MCF 10A (cell line): ENCODE results near the gene NEK5. TPM values are rescaled to one million over a fixed set of nuclear protein-coding genes. Genes with fewer than 3 reads are reported as not detected.

ENCODE experiments used
- BruUV-seq: library from RNA; stranded (reverse); fragments of 400-500 nt; replicated peaks from 2 replicates; lab custom pipeline; 2021; lab: Mats Ljungman, UMichigan
- CTCF ChIA-PET: fragments of 300-600 bp; sonication (Branson Sonifier 250); formaldehyde crosslinking; extraction: SDS; loops from one replicate; lab custom pipeline; 2021; ENCODE audit warnings: antibody characterized with exemption, inconsistent platforms; lab: Yijun Ruan, JAX
- POLR2A ChIA-PET: fragments of 300-600, 350-650 bp; sonication (Branson Sonifier 250); formaldehyde crosslinking; extraction: SDS; loops from one replicate; lab custom pipeline; 2020; ENCODE audit warnings: antibody characterized with exemption, inconsistent platforms; lab: Yijun Ruan, JAX
- DNase-seq: peaks from one replicate; pipeline ENCODE4 v3.0.0-alpha.2; 2018; ENCODE audit not compliant: unreplicated experiment
- H3K27ac Mint-ChIP-seq: one replicate; pipeline ENCODE4 v1.8.0; 2022; ENCODE audit warnings: mild to moderate bottlenecking, low read depth, mixed read lengths; ENCODE audit not compliant: unreplicated experiment
- H3K27me3 Mint-ChIP-seq: one replicate; pipeline ENCODE4 v1.8.0; 2022; ENCODE audit warnings: mixed read lengths; ENCODE audit not compliant: insufficient read depth, unreplicated experiment
- H3K36me3 Mint-ChIP-seq: one replicate; pipeline ENCODE4 v1.8.0; 2022; ENCODE audit warnings: mild to moderate bottlenecking, moderate library complexity, mixed read lengths; ENCODE audit not compliant: insufficient read depth, unreplicated experiment
- H3K4me1 Mint-ChIP-seq: one replicate; pipeline ENCODE4 v1.8.0; 2022; ENCODE audit warnings: mixed read lengths; ENCODE audit not compliant: insufficient read depth, unreplicated experiment
- H3K4me3 Mint-ChIP-seq: one replicate; pipeline ENCODE4 v1.8.0; 2022; ENCODE audit warnings: mild to moderate bottlenecking, moderate library complexity, mixed read lengths; ENCODE audit not compliant: unreplicated experiment
- H3K9me3 Mint-ChIP-seq: one replicate; pipeline ENCODE4 v1.8.0; 2022; ENCODE audit warnings: mixed read lengths; ENCODE audit not compliant: unreplicated experiment
- intact Hi-C: fragments of 100-400 bp; cut with micrococcal nuclease; formaldehyde crosslinking; loops from 2 replicates; pipeline ENCODE4 v1.14.1; 2022
- total RNA-seq: library from RNA; stranded (reverse); gene quantifications from 2 replicates; pipeline ENCODE4 v1.2.3, GENCODE V29; 2022
- TF ChIP-seq, protein P1 (sequence below): fragments of 200-600 bp; IDR thresholded peaks from one replicate; pipeline ENCODE4 v1.8.0; 2022; ENCODE audit warnings: antibody characterized with exemption, mild to moderate bottlenecking; ENCODE audit not compliant: unreplicated experiment

The NEK5 gene
- total RNA-seq, 1 experiment from 2014 or later: 0.21 TPM

- intact Hi-C loops: loop anchor here (5.0 kb wide), 1 partner anchor 102 kb away; no protein-coding TSS in a partner anchor
- no peaks in the 10 kb centered on the region for H3K9me3 Mint-ChIP-seq
- no TSS peak for BruUV-seq
- CTCF ChIA-PET: interaction anchor here (0.7 to 10.2 kb wide), 6 partner anchors 7 to 128 kb away, joined by 3 to 97 read pairs (median 6); partner anchors contain the start of gene NEK5
- no peak overlapping the region for H3K27ac Mint-ChIP-seq
- peaks cover 22% of the 10 kb centered on the region for H3K4me1 Mint-ChIP-seq
- POLR2A ChIA-PET: interaction anchor here (0.9 to 1.3 kb wide), 4 partner anchors 13 to 130 kb away, joined by 3 read pairs; partner anchors contain the start of genes ALG11 and NEK5
- no peak for DNase-seq
- H3K36me3 Mint-ChIP-seq: no peaks in the 10 kb centered on the region
- TF ChIP-seq, protein P1, sequence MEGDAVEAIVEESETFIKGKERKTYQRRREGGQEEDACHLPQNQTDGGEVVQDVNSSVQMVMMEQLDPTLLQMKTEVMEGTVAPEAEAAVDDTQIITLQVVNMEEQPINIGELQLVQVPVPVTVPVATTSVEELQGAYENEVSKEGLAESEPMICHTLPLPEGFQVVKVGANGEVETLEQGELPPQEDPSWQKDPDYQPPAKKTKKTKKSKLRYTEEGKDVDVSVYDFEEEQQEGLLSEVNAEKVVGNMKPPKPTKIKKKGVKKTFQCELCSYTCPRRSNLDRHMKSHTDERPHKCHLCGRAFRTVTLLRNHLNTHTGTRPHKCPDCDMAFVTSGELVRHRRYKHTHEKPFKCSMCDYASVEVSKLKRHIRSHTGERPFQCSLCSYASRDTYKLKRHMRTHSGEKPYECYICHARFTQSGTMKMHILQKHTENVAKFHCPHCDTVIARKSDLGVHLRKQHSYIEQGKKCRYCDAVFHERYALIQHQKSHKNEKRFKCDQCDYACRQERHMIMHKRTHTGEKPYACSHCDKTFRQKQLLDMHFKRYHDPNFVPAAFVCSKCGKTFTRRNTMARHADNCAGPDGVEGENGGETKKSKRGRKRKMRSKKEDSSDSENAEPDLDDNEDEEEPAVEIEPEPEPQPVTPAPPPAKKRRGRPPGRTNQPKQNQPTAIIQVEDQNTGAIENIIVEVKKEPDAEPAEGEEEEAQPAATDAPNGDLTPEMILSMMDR: no peak
- no peak overlapping the region for H3K4me3 Mint-ChIP-seq
- peaks cover 12% of the 10 kb centered on the region for H3K27me3 Mint-ChIP-seq
Measured at GRCh38 chr13:51998723-51999509, 130.0 kb downstream of the NEK5 start.

DNA sequence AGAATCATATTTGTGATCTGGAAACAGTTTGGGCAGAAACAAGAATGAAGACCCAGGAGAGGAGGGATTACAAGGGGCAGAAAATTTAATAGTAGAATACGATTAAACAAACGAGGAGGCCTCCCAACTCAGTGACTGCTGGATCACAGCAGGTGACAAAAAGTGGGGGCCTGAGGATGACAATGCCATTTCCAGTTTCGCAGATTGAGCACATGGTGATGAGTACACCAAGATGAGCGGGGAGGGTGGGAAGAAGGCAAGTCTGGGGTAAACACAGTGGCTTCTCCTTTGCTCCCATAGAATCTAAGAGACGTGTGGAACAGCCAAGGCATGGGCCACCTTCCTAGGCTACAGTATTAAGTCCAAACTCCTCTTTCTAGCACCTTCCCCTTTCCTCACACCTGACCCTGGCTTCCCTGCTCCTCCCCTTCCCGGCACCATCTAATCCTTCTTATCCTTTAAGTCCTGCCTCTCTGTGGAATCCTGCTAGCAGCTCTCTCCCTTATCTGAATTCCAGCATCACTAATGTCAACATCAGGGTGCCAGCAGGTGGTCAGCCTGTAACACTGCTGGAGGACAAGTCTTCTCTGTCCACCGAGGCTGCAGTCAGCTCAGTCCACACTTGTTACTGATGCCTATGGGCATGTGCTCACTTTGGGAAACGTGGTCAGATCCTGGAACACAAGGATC, 131.1 kb downstream of the NEK5 start:
- ChIA-PET CTCF (interaction anchor here (0.7 to 10.2 kb wide), 6 partner anchors 9 to 133 kb away, joined by 3 to 97 read pairs (median 4); partner anchors contain the start of gene NEK5), POLR2A (interaction anchor here (1.0 kb wide), 2 partner anchors 15 to 30 kb away, joined by 3 to 4 read pairs; partner anchors contain the start of gene ALG11)
- Mint-ChIP-seq H3K27me3 (peaks cover 12% of the 10 kb centered on the region), H3K9me3 (no peaks in the 10 kb centered on the region), H3K36me3 (no peaks in the 10 kb centered on the region), H3K4me3 (no peak overlapping the region), H3K4me1 (peaks cover 22% of the 10 kb centered on the region), H3K27ac (no peak overlapping the region)
- BruUV-seq: no TSS peak
- TF ChIP-seq, protein P1: no peak
- intact Hi-C loops: loop anchor here (5.0 kb wide), 1 partner anchor 100 kb away; no protein-coding TSS in a partner anchor
- no peak for DNase-seq

DNA sequence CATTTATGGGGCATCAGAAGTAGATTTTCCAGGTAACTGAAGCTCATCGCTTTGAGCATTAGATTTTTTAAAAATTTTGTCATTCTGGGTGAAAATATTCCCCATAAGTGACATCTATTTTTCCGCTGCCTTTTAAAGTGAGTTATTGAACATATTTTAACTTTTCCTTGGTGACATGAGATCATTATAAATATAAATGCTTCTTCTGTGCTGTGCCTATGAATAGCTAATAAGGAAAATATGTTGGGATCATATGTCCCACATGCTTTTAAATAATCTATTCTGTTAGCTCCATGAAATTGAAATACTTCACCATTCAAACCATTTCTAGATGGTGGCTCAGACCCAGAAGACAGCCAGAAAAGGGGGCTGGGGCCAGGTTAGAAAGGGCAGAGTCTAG, 131.7 kb downstream of the NEK5 start:
- H3K36me3 Mint-ChIP-seq: no peaks in the 10 kb centered on the region
- BruUV-seq: no TSS peak
- H3K4me3 Mint-ChIP-seq: no peak overlapping the region
- DNase-seq: no peak
- peaks cover 12% of the 10 kb centered on the region for H3K27me3 Mint-ChIP-seq
- no peak overlapping the region for H3K27ac Mint-ChIP-seq
- ChIA-PET CTCF (interaction anchor here (0.7 to 10.2 kb wide), 6 partner anchors 10 to 134 kb away, joined by 3 to 97 read pairs (median 4); partner anchors contain the start of gene NEK5), POLR2A (interaction anchor here (1.0 kb wide), 1 partner anchor 16 kb away, joined by 4 read pairs; the partner anchor contains the start of gene ALG11)
- TF ChIP-seq, protein P1: no peak
- no peaks in the 10 kb centered on the region for H3K9me3 Mint-ChIP-seq
- intact Hi-C loops: loop anchor here (5.0 kb wide), 1 partner anchor 100 kb away; no protein-coding TSS in a partner anchor
- peaks cover 22% of the 10 kb centered on the region for H3K4me1 Mint-ChIP-seq
